M059J (cell line): ENCODE data around the gene MGA. TPM values are rescaled to one million over a fixed set of nuclear protein-coding genes. Genes with fewer than 3 reads are reported as not detected.

ENCODE experiments used
- DNase-seq: peaks from one replicate; pipeline ENCODE4 v3.0.0-alpha.2; 2012; ENCODE audit warnings: low read depth
- total RNA-seq: library from RNA; depleted of rRNA; stranded (reverse); fragments of >200 nt; shearing (Covaris generic); gene quantifications from 2 replicates; pipeline ENCODE4 v1.2.3, GENCODE V29; 2014

The MGA gene
- total RNA-seq, 1 experiment from 2014 or later: 26.7 TPM

DNA sequence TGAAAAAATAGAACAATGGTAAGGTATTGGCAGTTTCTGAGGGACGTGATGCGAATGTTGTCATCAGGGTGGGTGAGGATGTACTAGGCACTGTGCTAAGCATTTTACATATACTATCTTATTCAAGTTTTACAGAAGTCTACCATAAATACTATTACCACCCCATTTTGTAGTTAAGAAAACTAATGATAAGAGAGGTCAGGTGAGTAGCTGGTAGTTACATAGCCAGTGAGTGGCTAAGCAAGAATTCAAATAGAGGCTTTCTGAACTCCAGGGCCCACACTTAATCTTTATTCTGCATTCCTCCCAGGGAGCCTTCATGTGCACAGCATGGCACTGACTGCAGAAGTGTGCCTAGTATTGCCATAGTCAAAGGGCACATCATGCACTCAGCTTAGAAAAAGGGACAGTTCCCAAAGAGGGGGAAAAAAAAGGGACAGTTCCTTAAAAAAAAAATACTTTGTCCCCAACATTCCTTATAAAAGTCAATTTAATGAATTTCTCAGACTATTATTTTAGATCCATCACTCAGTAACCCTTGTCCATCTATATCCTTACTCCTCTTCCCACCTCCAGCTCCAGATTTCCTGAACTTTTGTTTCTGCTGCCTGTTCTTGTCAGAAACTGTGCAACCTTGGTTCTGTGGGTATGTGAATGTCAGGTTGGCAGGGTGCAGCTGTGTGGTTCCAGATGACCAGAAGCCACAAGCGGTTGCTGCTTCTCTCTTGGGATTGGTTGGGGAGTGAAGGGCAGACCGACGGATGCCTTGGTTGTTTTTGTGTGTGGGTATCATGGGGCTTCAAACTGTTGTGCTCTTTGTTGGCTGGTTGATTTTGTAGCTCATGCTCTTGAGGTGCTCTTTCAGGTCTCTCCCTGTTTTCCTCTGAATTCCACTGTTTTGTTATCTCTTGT lies 122.4 kb downstream of the MGA start:
- DNase-seq: no peak

DNA sequence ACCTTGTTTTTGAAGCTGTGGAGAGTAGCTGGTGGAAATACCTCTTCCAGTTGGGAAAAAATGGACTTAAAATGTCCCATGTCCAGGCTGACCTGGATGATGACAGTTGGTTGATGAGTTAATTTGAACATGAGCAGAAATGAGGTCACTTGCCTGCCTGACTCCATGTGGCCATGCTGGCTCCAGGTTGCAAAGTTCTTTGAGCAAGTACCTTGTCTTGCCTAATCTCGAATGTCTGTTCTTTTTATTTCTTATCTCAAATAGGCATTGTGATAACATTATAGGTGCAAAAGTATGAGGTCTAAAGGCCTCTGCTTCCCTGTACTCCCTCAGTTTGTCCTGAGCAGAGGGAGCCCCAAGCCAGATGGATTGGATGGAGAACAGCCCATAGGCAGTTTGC lies 123.1 kb downstream of the MGA start:
- no peak for DNase-seq

DNA sequence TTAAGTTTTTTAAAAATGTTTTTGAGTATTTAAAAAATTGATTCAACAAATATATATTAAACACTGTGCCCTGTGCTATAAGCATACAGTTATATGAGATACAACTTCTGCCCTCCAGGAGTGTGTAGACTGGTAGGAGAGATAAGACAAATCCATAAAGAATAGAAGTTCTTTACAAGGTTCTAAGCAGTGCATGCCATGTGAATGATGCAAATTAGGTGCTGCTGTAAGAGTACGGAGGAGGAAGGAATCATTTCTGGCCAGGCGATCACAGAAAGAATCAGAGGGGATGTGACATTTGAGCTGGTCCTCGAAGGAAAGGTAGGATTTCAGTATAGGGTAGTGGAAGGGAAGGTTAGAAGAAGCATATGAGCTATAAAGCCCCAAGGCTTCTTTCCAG lies 128.1 kb downstream of the MGA start:
- DNase-seq: no peak

DNA sequence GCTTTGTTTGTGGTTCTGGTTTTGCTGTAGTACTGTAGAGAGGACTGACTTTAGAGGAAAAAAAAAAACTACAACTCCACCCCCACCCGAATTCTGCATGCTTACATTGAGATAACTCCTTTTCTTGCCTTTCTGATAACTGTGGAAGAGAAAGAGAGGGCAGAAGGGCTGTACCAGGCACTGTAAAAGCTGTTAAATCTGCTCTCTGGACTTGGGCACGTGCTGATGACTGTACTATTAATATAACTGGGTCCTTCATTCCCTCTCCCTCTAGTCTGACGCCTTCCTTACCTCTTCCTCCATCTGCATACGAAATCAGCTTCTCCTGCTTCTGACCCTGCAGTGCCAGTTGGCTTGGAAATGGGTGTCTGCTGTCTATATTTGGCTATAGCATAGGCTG lies 129.0 kb downstream of the MGA start:
- no peak for DNase-seq

DNA sequence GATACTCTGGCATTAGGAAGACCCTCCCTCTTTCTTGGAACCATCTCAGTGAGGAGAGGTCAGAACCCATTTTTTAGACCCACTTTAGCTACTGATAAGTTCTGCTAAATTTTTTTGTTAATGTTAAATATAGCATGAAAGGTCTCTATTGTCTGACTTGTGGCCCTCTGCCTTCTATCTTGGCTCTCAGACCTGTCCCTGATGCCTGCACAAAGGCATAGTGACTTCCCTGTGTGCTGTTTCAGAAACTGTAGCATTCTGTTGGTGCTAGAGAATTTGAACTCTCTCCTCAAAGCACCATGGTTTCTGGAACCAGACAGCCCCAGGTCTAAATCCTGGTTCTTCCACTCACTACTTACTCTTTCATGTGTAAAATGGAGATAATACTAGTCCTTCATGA lies 129.5 kb downstream of the MGA start:
- no peak for DNase-seq

DNA sequence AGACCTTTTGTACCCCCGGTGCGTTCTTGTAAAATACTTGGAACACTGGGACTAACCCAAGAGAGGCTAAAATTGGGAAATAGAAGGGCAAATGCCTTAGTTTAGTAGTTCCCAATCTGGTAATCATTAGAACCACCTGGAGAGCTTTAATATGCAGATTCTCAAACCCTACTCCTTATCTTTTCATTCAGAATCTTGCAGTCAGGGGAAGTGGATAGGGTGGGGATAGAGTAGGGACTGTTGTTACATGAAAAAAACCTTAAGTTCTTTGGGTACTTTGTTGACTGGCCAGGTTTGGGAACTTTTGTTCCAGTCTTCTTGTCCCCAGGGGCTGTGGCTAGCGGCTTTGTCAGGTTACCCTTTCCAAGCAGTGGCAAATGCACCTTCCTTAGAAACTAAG lies 130.0 kb downstream of the MGA start:
- DNase-seq: no peak

DNA sequence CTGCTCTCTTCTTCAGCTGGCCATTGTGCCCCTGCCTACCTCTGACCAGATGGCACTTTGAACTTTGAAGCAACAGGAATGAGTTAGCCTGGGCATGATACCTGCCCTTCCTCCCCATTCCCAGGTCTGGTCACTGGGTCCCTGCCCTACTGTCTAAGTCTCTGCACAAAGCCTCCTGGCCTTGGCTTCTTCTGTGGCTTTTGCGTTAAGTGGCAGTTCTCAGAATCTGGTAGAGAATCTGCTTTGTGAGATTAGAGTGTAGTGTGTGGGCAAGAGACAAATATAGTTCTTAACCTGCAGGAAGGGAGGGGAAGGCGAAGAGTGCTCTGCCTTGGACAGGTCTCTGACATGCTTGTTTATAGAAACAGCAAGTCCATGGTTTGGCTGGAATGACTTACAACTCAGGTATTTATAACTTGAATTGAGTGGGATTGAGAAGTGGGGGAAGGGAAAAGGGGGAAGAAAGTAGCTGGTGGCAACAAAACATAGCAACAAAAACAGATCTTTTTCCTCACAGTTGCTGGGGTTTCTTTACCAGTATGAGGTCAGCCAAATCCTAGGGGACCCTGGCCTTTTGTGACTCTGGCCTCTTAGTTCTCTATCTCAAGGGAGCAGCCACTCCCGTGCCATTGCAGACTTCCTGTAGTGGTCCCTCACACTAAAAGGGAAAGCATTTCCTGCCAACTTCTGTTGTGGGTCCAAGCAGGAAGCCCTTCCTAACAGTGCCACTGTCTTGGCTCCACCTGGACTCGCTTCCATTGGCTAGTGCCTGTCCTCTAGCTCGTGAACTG lies 130.7 kb downstream of the MGA start:
- DNase-seq: peak; percentile 96

DNA sequence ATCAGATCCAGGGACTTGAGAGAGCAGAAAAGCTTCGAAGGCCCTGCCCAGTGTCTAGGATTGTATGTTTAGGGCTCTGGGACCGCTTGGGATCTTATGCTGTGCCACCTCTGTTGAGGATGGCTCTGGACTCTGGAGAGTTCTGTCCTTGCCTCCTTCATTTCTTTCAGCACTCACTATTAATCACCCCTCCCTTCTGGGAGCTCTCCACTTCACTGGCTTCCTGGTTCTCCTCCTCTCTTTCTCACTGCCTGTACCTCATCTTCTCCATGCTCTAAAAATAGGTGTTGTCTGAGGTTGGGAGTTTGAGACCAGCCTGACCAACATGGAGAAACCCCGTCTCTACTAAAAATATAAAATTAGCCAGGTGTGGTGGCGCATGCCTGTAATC lies 131.3 kb downstream of the MGA start:
- DNase-seq: no peak

DNA sequence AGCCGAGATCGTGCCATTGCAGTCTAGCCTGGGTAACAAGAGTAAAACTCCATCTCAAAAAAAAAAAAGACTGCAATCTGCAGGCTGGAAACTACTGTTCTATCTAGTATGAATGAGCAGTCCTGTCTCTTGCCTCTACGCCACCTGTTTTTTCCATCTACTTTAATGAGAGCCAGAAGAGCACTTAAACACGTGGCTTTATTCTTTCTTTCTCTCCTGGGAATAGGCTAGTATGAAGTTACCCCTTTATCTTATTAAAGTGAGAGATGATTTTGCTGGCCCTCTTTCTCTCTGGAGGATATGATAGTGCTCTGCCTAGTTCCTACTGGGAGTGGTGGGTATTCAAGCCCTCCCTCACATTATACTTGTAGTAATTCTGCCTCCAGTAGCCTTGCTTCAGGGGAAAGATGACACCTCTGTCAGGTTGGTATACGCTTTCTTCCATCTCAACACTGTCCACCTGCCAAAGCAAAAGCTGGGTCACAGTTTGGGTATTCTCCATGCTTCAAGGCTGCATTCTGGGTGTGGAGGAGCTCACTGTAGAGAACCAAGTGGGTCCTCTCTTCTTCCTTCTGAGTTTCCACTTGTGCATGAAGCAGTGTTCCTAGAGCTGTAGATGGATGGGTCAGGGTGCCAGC lies 131.9 kb downstream of the MGA start:
- DNase-seq: no peak

DNA sequence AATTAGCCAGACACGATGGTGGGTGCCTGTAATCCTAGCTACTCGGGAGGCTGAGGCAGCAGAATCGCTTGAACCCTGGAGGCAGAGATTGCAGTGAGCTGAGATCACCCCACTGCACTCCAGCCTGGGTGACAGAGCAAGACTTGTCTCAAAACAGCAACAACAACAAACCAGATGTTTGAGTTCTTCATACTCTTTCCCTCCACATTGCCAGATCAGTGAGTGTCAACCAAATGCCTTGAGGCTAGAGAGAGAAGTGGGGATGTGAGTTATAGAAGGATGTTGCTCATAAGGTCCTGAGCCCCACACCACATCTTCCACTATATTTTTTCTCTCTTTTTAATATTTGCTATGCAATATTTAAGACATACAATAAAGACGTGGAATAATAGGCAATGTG lies 133.9 kb downstream of the MGA start:
- DNase-seq: peak; percentile 88

DNA sequence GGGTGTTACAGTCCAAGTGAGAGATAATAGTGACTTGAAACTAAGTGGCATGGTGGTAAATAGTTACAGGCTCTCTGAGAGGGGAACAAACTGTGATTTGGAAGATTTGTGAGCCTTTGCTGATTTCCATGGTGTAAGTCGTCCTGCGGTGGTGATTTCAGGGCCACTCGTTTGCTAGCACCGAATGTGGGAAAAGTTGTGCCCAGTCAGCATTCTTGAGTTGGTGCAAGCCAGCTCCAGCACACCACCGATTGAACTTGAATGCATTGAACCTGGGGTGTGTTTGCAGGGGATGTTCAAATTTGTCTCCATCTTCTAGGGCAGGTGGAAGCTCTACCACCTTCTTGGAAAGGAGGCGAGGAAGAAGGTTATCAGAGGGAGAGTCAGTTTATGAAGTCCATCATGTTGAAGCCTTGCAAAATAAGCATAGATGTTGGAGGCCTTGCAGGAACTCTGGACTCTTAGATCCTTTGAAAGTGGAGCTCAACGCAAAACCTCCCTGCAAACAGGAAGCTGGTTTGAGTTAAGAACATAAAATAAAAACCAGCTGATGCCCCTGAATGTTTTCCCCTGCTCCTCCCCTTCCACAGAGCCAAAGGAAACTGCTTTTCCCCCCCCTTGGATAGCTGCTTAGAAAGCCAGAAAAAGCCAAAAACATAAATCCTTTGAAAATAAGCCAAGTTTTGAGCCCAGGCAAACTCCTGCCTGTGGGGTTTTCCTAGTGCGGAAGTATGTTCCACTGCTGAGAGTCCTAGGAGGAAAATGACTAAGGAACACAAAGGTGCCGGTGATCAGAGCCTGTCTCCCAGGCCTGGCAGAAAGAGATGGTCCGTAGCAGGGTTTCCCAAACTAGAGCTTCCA lies 136.0 kb downstream of the MGA start:
- DNase-seq: peak; percentile 56

DNA sequence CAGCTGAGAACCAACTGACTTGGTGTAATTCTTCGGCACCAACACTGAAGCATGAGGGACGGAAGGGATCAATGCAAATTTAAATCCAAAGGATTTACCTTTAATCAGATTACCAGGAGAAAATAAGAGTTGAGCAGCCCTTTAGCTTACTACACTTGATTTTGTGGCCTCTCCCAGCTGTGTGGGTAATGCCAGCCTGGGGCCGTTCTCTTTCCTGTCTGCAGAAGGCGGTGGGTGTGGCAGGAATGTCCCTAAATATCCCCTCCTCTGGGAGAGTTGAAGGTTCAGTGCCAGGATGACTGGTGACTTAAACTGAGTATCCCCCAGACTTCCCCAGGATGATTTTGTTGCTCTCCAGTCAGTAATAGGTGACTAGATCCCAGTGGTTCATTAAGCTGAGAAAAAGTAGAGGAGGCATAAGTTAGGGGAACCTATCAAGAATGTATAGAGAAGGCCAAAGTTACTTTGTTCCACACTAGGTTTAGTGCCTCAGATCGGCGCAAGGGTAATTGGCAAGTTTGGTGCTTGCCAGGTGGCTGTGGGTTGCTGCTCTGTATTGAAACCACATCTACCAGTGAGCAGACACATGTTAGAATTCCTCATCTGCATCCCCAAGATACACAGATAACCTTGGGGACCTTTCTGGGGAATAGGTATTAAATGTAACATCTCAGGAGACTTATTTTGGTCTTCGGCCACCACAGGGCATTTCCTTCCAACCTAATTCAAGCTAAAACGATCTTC lies 137.2 kb downstream of the MGA start:
- peak; percentile 40 for DNase-seq

DNA sequence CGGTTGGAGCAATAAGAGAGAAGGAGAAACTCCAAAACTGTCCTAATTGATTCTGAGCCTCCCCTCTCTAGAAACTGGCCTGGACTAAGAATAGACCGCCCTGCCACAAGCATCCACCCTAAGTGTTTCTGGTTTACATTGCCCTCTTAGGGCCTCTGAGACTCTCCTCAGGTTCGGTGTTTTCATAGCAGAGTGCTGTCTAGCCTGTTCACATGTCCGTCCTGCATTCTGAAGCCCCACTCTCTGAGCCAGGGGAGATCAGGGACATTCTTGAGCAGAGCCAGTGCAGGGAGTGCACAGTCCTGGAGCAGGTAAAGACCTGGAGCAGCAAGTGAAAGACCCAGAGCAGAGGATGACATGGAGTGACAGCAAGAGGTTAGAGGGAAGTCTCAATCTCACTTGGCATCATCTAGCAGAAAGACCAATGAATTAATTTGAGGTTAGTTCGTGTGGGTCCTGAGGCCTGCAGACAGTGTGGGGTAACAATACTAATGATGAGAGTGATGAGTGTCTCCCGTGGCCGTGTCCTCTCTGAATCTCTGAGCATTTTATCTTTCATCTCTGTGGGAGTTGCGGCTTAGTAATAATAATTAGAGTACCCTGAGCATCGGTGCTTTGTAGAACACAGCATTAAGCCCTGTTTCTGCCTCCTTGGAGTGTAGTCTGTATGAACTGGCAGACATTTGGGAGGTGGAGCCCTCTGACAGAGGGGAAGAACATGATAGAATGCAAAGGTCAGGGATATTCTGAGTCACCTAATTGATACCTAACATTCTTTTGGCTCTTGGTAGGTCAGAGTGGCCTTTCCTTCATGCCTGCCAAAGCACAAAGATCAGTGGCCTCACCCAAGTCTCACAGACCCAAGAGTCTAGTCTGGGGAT lies 138.6 kb downstream of the MGA start:
- DNase-seq: peak; percentile 79

DNA sequence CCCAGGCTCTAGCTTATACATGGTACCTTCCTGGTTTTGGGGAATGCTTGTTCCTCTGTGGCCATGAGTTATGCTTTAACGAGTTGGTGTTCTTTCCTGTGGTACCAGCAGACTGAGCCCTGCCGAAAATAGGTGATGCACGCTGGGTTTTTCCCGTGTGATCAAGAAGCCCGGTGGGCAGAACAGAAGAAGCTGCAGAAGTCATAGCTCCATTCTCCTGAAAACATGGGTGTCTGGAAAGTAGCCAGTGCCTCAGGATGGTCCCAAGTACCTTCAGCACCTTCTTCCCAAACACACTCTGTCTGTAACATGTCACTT lies 139.2 kb downstream of the MGA start:
- DNase-seq: no peak

DNA sequence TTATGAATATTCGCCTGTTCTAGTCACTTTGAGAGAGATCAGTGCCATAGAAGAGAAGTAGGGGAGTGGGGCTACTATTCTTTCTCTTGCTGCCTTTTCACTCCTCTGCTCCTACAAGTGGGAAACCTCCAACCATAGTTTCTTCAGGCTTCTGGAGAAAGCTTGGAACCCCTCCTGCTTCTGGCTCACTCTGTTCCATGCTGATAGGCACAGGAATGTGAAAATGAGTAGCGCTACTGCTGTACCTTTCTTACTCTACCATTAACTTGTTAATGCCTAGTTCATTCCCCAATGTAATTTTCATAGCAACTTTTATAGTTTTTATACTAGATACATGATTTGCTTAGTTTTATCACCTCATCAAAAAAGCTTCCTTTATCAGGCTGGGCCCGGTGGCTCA lies 141.0 kb downstream of the MGA start:
- DNase-seq: no peak

DNA sequence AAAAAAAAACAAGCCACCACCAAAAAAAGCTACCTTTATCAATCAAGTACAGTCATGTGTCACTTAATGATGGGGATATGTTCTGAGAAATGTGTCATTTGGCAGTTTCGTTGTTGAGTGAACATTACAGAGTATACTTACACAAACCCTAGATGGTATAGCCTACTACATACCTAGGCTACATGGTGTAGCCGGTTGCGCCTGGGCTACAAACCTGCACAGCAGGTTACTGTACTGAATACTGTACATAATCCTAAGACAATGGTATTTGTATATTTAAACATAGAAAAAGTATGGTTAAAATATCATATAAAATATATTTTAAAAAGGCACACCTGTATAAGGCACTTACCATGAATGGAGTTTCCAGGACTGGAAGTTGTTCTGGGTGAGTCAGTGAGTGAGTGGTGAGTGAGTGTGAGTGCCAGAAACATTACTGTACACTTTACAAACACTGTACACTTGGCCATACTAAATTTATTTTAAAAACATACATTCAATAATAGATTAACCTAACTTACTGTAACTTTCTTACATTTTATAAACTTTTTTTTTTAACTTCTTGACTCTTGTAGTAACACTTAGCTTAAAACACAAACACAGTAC lies 141.7 kb downstream of the MGA start:
- DNase-seq: peak; percentile 66

DNA sequence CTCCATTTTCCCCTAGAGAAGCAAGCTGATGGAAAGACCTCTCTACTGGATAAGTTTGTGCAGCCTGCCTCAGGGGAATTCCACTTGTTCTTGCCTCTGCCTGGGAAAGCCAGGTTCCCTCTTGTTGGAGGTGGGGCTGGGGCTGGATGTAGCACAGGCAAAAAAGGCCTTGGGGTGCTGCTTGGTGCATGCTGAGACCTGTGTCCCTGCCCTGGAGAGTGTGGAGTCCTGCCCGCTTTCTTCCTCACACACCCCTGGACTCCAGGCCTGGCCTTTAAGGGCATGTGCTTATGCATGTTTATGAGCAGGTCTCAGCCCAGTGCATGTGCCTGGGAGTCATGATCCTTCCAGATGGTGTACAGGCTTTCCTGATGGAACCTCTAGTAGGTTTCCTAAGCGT lies 144.2 kb downstream of the MGA start:
- DNase-seq: peak; percentile 78

DNA sequence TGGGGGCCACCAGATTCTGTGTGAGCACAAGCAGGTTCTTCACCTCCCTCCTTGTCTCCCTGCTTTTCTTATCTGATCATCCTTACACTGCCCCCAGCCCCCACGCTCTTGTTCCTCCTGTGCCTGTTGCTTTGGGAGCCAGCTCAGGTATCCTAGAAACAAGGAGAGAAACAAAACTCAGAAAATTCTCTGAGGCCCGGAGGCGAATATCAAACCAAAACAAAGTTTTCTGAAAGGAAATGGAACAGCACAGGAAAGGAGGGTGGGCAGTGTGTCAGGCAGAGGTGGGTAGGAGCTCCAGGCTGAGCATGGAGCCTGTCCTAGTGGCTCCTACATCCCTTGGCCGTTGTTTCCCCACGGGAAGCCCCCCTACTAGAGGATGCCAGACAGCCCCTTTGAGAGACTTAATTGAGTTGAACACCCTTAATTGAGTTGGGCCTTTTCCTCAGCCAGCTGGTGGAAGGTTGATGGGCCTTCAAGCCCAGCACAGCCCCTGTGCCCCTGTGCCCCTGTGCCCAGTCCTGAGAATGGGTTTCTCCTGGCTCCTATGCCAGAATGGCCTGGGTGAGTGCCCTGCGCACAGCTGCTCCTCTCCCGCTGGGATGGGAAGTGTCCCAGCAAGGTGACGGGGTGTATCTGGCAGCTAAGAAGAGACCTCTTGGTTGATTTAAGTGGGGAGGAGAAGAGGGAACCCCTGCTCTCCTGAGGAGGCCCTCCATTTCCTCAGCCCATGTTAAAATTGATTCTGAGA lies 144.9 kb downstream of the MGA start:
- peak; percentile 94 for DNase-seq

DNA sequence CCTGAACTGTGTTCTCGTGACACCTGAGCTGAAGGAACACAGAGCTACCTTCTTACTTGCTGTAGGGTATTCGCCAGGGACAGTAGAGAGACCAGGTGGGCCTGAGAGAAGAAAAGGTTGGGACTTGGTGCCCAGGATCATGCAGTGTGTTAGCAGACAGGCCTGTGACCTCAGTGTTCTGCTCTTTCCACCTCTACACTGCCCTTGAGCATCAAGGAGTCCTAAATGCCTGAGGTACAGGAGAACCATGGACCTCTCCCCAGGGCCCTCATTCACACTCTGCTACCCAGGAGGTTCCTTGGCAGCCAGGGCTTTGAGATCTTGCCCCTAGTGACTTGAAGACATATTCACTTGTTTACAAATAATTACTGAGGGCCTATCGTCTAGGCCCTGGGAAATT lies 145.5 kb downstream of the MGA start:
- DNase-seq: no peak
